Epithelial cell of esophagus (primary cell): Measurements from ENCODE around the gene MCUR1.
"Not testable (repeated sequence)": the region's sequence is repeated elsewhere in the genome, so short reads cannot be mapped to it uniquely, and the experiment has no call there.

Source experiments
- DNase-seq: peaks from one replicate; pipeline ENCODE4 v3.0.0; 2010; ENCODE audit warnings: low read depth
- H3K4me3 ChIP-seq: 2 replicates; pipeline ENCODE4 v1.5.1; 2011; ENCODE audit warnings: mild to moderate bottlenecking, low read length, control low read depth
- TF ChIP-seq, protein P1 (sequence below): IDR thresholded peaks from 2 replicates; pipeline ENCODE4 v1.5.1; 2011; ENCODE audit warnings: low read depth, mild to moderate bottlenecking, low read length, control low read depth, inconsistent platforms; ENCODE audit not compliant: insufficient read depth; ENCODE audit errors: missing control alignments

MCUR1 gene

DNA sequence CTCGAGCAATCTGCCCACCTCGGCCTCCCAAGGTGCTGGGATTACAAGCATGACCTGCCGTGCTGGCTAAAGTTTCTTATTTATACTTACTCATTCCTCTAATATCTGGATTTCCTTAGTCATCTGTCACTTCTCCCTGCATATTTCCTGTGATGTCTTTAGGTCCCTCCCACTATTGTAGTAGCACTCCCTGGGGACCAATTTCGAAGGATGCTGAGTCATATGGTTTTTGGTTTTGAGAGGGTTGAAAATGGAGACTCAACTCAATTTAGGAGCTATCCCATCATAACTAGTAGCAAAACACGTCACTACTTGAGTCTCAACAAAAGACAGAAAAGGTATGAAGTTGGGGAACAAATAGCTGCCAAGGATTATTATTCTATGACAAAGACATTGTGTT is 20.2 kb downstream of the MCUR1 start:
- H3K4me3 ChIP-seq, result no peak overlapping the region
- TF ChIP-seq, protein P1, sequence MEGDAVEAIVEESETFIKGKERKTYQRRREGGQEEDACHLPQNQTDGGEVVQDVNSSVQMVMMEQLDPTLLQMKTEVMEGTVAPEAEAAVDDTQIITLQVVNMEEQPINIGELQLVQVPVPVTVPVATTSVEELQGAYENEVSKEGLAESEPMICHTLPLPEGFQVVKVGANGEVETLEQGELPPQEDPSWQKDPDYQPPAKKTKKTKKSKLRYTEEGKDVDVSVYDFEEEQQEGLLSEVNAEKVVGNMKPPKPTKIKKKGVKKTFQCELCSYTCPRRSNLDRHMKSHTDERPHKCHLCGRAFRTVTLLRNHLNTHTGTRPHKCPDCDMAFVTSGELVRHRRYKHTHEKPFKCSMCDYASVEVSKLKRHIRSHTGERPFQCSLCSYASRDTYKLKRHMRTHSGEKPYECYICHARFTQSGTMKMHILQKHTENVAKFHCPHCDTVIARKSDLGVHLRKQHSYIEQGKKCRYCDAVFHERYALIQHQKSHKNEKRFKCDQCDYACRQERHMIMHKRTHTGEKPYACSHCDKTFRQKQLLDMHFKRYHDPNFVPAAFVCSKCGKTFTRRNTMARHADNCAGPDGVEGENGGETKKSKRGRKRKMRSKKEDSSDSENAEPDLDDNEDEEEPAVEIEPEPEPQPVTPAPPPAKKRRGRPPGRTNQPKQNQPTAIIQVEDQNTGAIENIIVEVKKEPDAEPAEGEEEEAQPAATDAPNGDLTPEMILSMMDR, result no peak
- DNase-seq, result peak; percentile 64

DNA sequence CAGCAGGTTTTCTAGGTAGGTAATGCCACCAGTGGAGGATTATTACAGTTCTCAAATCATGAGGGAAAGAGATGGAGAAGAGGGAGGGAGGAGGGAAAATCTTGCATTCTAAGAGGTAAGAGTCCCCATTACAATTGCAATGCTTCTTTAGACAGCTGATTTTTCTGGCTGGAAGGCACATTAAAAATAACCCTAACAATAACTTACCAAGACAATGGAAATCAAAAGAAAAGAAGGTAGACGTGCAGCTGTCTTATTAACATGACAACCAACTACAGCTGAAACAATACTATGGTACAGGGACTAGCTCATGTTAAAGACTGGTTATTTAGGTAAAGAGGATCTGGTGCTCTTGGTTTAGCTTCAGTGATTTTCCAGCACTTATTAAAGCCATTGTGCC is 24.6 kb downstream of the MCUR1 start:
- TF ChIP-seq, protein P1, result no peak
- DNase-seq, result no peak
- no peak overlapping the region for H3K4me3 ChIP-seq

DNA sequence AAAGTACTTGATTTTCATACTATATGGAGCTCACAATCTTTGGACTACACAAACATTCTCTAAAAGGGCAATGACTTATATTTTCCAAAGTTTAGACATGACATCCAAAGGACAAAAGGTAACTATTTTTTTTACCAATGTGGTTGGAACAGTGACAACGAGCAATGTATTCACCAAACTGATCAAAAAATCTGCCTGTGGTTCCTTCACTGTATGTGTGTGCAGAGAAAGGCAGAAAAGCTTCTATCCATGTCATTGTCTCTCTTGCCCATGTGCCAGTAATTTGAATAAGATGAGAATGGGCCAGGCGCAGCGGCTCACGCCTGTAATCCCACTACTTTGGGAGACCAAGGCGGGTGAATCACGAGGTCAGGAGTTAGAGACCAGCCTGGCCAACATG is 25.5 kb downstream of the MCUR1 start:
- H3K4me3 ChIP-seq, result no peak overlapping the region
- TF ChIP-seq, protein P1, result no peak
- DNase-seq, result no peak

DNA sequence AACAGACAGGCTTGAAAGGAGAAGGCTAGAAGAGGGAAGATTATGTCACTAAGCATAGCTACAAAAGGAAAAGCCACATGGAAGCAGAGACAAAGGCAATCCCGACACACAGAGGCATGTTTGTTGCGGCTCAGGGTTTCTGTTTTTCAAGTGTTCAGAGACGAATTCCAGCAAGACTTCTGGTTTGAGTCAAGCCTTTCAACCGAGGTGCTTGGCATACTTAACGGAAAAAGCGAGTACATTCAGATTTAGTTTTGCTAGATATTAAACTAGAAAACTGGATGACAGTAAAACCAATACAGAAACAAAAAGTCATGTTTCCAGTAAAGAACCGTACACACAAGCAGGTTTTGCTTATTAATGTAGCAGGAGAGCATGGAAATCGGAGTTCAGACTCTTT is 27.2 kb downstream of the MCUR1 start:
- DNase-seq, result no peak
- TF ChIP-seq, protein P1, result no peak
- H3K4me3 ChIP-seq, result no peak overlapping the region

DNA sequence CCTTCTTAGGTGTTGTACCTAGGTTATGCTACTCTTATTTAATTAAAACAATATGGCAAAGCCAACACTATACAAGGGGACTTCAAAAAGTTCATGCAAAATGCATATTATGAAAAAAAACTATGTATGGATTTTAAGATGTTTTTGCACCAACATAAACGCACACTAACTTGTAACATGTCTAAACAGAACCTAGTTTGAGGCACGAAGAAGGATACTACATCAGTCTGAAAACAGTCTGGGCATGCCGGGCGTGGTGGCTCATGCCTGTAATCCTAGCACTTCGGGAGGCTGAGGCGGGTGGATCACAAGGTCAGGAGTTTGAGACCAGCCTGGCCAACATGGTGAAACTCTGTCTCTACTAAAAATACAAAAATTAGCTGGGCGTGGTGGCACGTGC is 34.2 kb downstream of the MCUR1 start:
- DNase-seq, result peak; percentile 83
- H3K4me3 ChIP-seq, result not testable (repeated sequence)

DNA sequence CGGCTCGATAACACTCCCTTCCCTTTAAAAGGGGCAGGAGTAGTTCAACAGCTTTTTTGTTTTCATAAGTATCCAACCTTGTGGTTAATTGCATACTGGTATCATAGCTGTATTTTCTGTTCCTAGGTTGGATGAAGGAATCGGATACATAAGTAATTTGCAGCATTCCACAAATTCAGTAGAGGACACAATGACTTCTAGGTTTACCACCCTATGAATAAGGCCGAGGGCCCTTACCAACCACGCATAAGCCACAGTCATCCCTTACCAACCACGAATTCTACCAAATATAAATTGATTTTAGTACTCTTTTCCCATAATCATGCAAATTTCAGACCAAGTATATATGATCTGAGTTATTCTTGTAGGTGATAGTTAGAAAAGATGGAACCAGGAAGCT is 36.3 kb downstream of the MCUR1 start:
- TF ChIP-seq, protein P1, result no peak
- no peak for DNase-seq
- no peak overlapping the region for H3K4me3 ChIP-seq

DNA sequence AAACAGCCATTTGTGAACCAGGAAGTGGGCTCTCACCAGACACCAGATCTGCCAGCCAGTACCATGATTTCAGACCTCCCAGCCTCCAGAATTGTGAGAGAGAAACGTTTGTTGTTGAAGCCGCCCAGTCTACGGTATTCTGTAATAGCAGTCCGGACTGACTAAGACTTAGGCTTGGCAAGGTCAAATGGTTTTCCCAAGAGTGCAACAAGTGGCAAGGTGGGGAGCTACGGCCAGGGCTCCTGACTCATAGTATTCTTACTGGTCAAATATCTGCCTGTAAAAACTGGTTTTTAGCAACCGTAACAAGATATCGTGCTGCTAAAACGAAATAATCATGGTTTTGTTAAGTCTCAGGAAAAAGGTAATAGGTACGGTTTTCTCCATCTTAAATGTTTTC is 37.8 kb downstream of the MCUR1 start:
- TF ChIP-seq, protein P1, result no peak
- no peak for DNase-seq
- no peak overlapping the region for H3K4me3 ChIP-seq

DNA sequence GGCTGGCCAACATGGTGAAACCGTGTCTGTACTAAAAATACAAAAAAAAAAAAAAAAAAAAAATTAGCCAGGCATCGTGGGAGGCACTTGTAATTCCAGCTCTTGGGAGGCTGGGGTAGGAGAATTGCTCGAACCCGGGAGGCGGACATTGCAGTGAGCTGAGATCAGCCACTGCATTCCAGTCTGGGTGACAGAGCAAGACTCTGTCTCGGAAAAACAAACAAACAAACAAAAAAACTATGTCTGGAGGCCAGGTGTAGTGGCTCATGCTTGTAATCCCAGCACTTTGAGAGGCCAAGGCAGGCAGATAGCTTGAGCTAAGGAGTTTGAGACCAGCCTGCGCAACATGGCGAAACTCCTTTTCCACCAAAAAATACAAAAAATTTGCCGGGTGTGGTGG is 38.9 kb downstream of the MCUR1 start:
- not testable (repeated sequence) for H3K4me3 ChIP-seq, DNase-seq

DNA sequence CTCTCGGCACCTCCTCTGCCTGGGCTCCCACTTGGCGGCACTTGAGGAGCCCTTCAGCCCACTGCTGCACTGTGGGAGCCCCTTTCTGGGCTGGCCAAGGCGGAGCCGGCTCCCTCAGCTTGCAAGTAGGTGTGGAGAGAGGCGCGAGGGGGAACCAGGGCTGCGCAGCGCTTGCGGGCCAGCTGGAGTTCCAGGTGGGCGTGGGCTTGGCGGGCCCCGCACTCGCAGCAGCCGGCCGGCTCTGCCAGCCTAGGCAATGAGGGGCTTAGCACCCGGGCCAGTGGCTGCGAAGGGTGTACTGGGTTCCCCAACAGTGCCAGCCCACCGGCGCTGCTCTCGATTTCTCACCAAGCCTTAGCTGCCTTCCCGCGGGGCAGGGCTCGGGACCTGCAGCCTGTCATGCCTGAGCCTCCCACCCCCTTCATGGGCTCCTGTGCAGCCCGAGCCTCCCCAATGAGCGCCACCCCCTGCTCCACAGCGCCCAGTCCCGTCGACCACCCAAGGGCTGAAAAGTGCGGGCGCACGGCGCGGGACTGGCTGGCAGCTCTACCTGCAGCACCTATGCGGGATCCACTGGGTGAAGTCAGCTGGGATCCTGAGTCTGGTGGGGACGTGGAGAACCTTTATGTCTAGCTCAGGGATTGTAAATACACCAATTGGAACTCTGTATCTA is 41.9 kb downstream of the MCUR1 start:
- not testable (repeated sequence) for H3K4me3 ChIP-seq, DNase-seq
